Suppressor macrophage (primary cell): ENCODE data around the gene LMO2.

ENCODE experiments used
- DNase-seq, 4 experiments: peaks; one replicate each; pipeline ENCODE4 v3.0.0-alpha.2; 2020 to 2022

The LMO2 gene

GRCh38 chr11:33887886-33888285 is 4.0 kb downstream of the LMO2 start:
- no peak for DNase-seq

GRCh38 chr11:33885338-33886005 is 6.4 kb downstream of the LMO2 start:
- peak in 3 of 4 experiments; percentile 38 to 62 (median 38) for DNase-seq

GRCh38 chr11:33884601-33885000 is 7.3 kb downstream of the LMO2 start:
- DNase-seq = no peak

- DNase-seq = no peak
Measured at GRCh38 chr11:33884035-33884434, 7.8 kb downstream of the LMO2 start.

- DNase-seq = no peak
Measured at GRCh38 chr11:33881651-33882503, 10.0 kb downstream of the LMO2 start.

GRCh38 chr11:33880979-33881378 is 10.9 kb downstream of the LMO2 start:
- DNase-seq = no peak

- DNase-seq = no peak
Measured at GRCh38 chr11:33879375-33879774, 12.5 kb downstream of the LMO2 start.

- no peak for DNase-seq
Measured at GRCh38 chr11:33877038-33877437, 14.8 kb downstream of the LMO2 start.

GRCh38 chr11:33875621-33876294 is 16.1 kb downstream of the LMO2 start:
- DNase-seq = no peak

- peak; percentile 44 to 70 (median 64) for DNase-seq
Measured at GRCh38 chr11:33874910-33875490, 16.9 kb downstream of the LMO2 start.

- DNase-seq = peak in 2 of 4 experiments; percentile 30 to 31
Measured at GRCh38 chr11:33874433-33874832, 17.4 kb downstream of the LMO2 start.

GRCh38 chr11:33869481-33870422 is 22.1 kb downstream of the LMO2 start:
- DNase-seq = peak; percentile 82 to 94 (median 92)

- DNase-seq = peak in 3 of 4 experiments; percentile 30 to 42 (median 37)
Measured at GRCh38 chr11:33868647-33869461, 23.0 kb downstream of the LMO2 start.

- DNase-seq = peak in 1 of 4 experiments; percentile 22
Measured at GRCh38 chr11:33867996-33868646, 23.8 kb downstream of the LMO2 start.

GRCh38 chr11:33867561-33867960 is 24.3 kb downstream of the LMO2 start:
- DNase-seq = peak in 2 of 4 experiments; percentile 55 to 61

GRCh38 chr11:33866936-33867335 is 24.9 kb downstream of the LMO2 start:
- peak in 1 of 4 experiments; percentile 26 for DNase-seq

- no peak for DNase-seq
Measured at GRCh38 chr11:33864479-33864878, 27.4 kb downstream of the LMO2 start.

- no peak for DNase-seq
Measured at GRCh38 chr11:33863418-33864172, 28.3 kb downstream of the LMO2 start.

GRCh38 chr11:33861941-33862589 is 29.8 kb downstream of the LMO2 start:
- no peak for DNase-seq
